GM06990 (cell line): ENCODE results near the gene NAALADL2.

Source experiments
- DNase-seq: peaks from one replicate; pipeline ENCODE4 v3.0.0-alpha.2; 2011; ENCODE audit not compliant: insufficient read length; ENCODE audit errors: extremely low read depth
- H3K27me3 ChIP-seq: replicated peaks from 2 replicates; pipeline ENCODE4 v1.6.0; 2011; ENCODE audit warnings: low read length; ENCODE audit not compliant: control insufficient read depth, insufficient read depth
- H3K36me3 ChIP-seq: 2 replicates; pipeline ENCODE4 v1.5.1; 2011; ENCODE audit warnings: low read length; ENCODE audit not compliant: control insufficient read depth, insufficient read depth
- H3K4me3 ChIP-seq: replicated peaks from 2 replicates; pipeline ENCODE4 v1.5.1; 2011; ENCODE audit warnings: low read depth, mild to moderate bottlenecking, control low read depth, low read length
- TF ChIP-seq, protein P1 (sequence below): IDR thresholded peaks from 2 replicates; pipeline ENCODE4 v1.5.1; 2011; ENCODE audit warnings: low read length, control low read depth, mild to moderate bottlenecking, inconsistent platforms; ENCODE audit not compliant: insufficient read depth, poor library complexity, severe bottlenecking

NAALADL2 gene

DNA sequence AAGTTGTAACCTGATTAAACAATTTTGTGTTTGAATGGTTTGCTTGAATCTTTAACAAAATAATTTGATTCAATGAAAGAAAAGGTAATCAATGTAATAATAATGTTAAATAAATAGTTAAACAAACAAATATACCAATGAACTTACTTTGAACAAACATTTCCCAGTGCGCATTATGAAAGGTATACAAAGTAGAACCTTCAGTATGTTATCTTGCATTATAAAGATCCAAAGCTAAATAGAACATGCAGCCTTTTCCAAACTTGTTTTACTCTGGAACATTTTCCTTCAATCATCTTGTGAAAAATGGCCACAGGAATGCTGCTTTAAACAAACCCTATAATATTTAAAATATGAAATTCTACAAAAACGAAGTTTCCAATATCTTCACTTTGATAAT is 620.0 kb downstream of the NAALADL2 start:
- H3K27me3 ChIP-seq: no peaks in the 10 kb centered on the region
- no peak for DNase-seq
- TF ChIP-seq, protein P1, sequence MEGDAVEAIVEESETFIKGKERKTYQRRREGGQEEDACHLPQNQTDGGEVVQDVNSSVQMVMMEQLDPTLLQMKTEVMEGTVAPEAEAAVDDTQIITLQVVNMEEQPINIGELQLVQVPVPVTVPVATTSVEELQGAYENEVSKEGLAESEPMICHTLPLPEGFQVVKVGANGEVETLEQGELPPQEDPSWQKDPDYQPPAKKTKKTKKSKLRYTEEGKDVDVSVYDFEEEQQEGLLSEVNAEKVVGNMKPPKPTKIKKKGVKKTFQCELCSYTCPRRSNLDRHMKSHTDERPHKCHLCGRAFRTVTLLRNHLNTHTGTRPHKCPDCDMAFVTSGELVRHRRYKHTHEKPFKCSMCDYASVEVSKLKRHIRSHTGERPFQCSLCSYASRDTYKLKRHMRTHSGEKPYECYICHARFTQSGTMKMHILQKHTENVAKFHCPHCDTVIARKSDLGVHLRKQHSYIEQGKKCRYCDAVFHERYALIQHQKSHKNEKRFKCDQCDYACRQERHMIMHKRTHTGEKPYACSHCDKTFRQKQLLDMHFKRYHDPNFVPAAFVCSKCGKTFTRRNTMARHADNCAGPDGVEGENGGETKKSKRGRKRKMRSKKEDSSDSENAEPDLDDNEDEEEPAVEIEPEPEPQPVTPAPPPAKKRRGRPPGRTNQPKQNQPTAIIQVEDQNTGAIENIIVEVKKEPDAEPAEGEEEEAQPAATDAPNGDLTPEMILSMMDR: no peak
- H3K4me3 ChIP-seq: no peak overlapping the region
- H3K36me3 ChIP-seq: no peaks in the 10 kb centered on the region

DNA sequence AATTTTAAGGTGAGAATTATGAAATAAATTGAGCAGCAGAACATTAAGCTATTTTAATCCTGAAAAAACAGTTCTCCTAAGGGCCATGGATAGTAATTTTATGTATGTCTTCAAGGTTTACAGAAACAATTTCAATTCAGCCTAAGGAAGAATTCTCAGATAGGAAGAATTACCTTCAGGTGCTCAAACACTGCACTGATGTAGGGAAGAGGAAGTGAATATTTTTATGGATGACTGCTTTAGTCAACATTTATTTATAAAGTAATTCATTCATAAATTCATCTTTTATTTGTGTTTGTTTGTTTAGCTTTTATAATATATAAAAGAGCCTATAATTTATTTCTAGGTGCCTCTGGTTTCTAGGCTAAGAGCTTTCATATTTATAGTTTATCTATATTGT is 620.7 kb downstream of the NAALADL2 start:
- DNase-seq: no peak
- Histone ChIP-seq H3K4me3 (no peak overlapping the region), H3K27me3 (no peaks in the 10 kb centered on the region), H3K36me3 (no peaks in the 10 kb centered on the region)
- TF ChIP-seq, protein P1: no peak

DNA sequence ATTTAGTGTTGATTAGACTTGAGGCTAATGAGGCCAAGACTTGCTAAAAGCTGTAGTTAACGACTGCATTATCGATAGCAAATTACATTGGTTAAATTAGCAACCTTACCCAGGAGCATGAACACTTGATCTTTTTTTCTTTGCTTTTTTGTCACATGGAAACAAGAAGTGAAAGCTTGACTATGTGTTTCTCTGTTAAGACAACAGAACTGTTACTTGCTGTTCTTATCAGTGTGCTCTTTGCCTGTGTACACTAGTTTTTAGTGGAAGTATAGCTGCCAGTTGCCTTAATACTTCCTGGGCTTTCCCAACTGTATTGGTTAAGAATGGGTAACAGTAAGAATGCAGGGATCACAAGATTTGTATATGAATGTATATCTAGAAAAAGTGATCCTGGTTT is 625.5 kb downstream of the NAALADL2 start:
- DNase-seq: no peak
- TF ChIP-seq, protein P1: no peak
- no peak overlapping the region for H3K4me3 ChIP-seq

DNA sequence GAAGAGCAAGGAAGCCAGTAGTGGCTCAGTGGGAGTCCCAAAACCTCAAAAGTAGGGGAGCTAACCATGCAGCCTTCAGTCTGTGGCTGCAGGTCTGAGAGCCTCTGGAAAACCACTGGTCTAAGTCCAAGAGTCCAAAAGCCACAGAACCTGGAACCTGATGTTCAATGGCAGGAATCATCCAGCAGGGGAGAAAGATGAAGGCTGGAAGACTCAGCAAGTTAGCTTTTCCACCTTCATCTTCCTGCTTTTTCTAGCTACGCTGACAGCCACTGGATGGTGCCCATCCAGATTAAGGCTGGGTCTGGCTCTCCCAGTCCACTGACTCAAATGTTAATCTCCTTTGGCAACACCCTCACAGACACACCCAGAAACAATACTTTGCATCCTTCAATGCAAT is 626.3 kb downstream of the NAALADL2 start:
- TF ChIP-seq, protein P1: no peak
- Histone ChIP-seq H3K4me3 (no peak overlapping the region; the same call in 1 of the 2 replicates), H3K36me3 (no peaks in the 10 kb centered on the region), H3K27me3 (no peaks in the 10 kb centered on the region)
- no peak for DNase-seq

More for the DNA sequence above, 625.5 kb downstream of the NAALADL2 start:
- Histone ChIP-seq H3K27me3 (no peaks in the 10 kb centered on the region), H3K36me3 (no peaks in the 10 kb centered on the region)

DNA sequence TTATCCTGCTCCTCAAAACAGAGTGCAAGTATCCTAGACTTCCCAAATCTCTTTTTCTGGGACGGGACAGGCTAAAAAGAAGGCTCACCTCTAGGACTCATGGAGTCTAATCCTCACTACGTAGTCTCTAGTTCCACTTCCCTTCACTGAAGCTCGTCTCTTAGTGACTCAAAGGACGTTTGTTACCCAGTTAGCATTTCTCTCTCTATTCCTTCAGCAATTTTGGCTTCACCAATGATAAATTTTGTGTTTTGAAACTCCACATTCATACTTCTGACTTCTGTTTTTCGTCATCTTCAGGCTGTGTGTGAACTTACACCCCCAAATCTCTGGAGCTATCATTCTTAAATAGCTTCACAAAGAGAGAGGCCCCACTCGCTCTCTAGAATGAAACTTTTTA is 627.1 kb downstream of the NAALADL2 start:
- peak; percentile 46 for DNase-seq
- H3K36me3 ChIP-seq: no peaks in the 10 kb centered on the region
- TF ChIP-seq, protein P1: no peak
- no peaks in the 10 kb centered on the region for H3K27me3 ChIP-seq
- H3K4me3 ChIP-seq: peak overlapping the region; percentile 26

DNA sequence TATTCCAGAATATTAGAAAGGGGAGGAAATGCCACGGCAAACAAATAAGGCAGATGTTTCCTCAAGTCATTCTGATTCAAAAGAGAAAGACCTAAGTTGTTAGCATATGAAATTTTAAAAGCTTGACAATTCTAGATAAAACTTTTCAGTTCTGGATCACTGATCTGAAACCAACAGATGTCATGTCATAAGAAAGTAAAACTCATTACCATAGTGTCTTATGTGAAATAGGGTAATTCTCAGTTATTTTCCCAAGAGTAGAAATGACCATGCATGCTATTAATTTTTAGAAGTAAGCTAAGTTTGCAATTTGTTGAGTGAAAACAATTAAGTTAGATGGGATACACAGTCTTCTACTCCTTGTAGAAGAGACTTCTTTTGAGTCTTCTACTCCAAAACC is 630.3 kb downstream of the NAALADL2 start:
- no peak overlapping the region for H3K4me3 ChIP-seq
- H3K36me3 ChIP-seq: no peaks in the 10 kb centered on the region
- H3K27me3 ChIP-seq: no peaks in the 10 kb centered on the region
- peak; percentile 34 for DNase-seq
- TF ChIP-seq, protein P1: no peak
